ENCODE measurements around the gene MEF2C. TPM values are rescaled to one million over a fixed set of nuclear protein-coding genes. Genes with fewer than 3 reads are reported as not detected.
A peak's percentile ranks its signal among the peaks of the same experiment; 100 is the strongest.

The MEF2C gene
- total RNA-seq, 1 donor from 2014 or later, result 0.26 TPM

- Histone ChIP-seq H3K27ac (no peak overlapping the region), H4K20me1 (ENCODE audit: low read depth) (no peaks in the 10 kb centered on the region), H3F3A (ENCODE audit: low read depth) (peaks cover 20% of the 10 kb centered on the region), H3K4me3 (peak overlapping the region; percentile 57), H3K9ac (no peak overlapping the region), H3K4me2 (peak overlapping the region; percentile 86), H3K27me3 (peaks cover 74% of the 10 kb centered on the region), H3K36me3 (no peaks in the 10 kb centered on the region), H3K4me1 (peaks cover 11% of the 10 kb centered on the region), H3K79me2 (ENCODE audit: low read depth) (no peaks in the 10 kb centered on the region), H3K9me3 (ENCODE audit: low read depth) (no peaks in the 10 kb centered on the region), H2AFZ (replicated peaks) (peak overlapping the region; percentile 81)
- no peak for DNase-seq (ENCODE audit: low spot score)
- no peaks in the 10 kb centered on the region for H3K9me3 Mint-ChIP-seq
- peaks cover 13% of the 10 kb centered on the region for H3K27me3 Mint-ChIP-seq (ENCODE audit: insufficient read depth, low read depth)
- no peak for TF ChIP-seq CTCF (IDR thresholded peaks at IDR 0.05)
- TF ChIP-seq EZH2 (IDR thresholded peaks at IDR 0.05), result no peak
- no peak for TF ChIP-seq EZH2phosphoT487 (IDR thresholded peaks at IDR 0.05)
- peaks cover 16% of the 10 kb centered on the region for H3K4me1 Mint-ChIP-seq
- no peak overlapping the region for H3K27ac Mint-ChIP-seq
- H3K36me3 Mint-ChIP-seq, result no peaks in the 10 kb centered on the region
- H3K4me3 Mint-ChIP-seq, result peak overlapping the region; percentile 86
Observed at GRCh38 chr5:88888848-88889188, 5.8 kb upstream of the MEF2C start.

- Histone ChIP-seq H3F3A (ENCODE audit: low read depth) (peaks cover 23% of the 10 kb centered on the region), H3K4me3 (no peak overlapping the region), H3K9ac (no peak overlapping the region), H3K79me2 (ENCODE audit: low read depth) (no peaks in the 10 kb centered on the region), H3K27ac (no peak overlapping the region), H3K4me1 (peaks cover 11% of the 10 kb centered on the region), H4K20me1 (ENCODE audit: low read depth) (no peaks in the 10 kb centered on the region), H2AFZ (replicated peaks) (no peak overlapping the region), H3K27me3 (peaks cover 78% of the 10 kb centered on the region), H3K36me3 (no peaks in the 10 kb centered on the region), H3K9me3 (ENCODE audit: low read depth) (no peaks in the 10 kb centered on the region), H3K4me2 (no peak overlapping the region)
- no peaks in the 10 kb centered on the region for H3K36me3 Mint-ChIP-seq
- DNase-seq (ENCODE audit: low spot score), result no peak
- peaks cover 16% of the 10 kb centered on the region for H3K4me1 Mint-ChIP-seq
- no peak for TF ChIP-seq EZH2 (IDR thresholded peaks at IDR 0.05)
- no peak for TF ChIP-seq EZH2phosphoT487 (IDR thresholded peaks at IDR 0.05)
- no peak for TF ChIP-seq CTCF (IDR thresholded peaks at IDR 0.05)
- peaks cover 13% of the 10 kb centered on the region for H3K27me3 Mint-ChIP-seq (ENCODE audit: insufficient read depth, low read depth)
- peak overlapping the region; percentile 24 for H3K4me3 Mint-ChIP-seq
- no peak overlapping the region for H3K27ac Mint-ChIP-seq
- H3K9me3 Mint-ChIP-seq, result no peaks in the 10 kb centered on the region
Observed at GRCh38 chr5:88888291-88888690, 5.3 kb upstream of the MEF2C start.

DNA sequence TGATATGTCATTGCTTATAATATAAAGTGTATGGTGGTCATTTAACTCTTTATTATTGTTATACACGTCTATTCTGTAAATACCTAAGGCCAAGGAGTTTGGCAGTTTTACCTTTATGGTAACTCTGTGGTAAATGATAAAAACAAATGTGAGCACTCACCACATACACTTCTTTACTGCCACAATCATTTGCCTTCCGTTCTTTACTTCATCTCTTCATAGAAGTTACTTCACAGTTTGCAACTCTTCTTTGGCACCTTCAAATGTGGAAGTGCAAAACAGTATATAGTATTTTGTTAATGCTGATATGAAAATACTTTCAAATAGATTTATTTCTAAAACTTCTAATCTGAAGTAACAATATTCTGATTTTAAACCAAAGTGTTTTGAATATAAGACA lies 4.4 kb upstream of the MEF2C start:
- no peak overlapping the region for H3K4me2 ChIP-seq
- Mint-ChIP-seq H3K27ac (no peak overlapping the region), H3K9me3 (no peaks in the 10 kb centered on the region), H3K4me1 (peaks cover 15% of the 10 kb centered on the region), H3K36me3 (no peaks in the 10 kb centered on the region), H3K27me3 (ENCODE audit: insufficient read depth, low read depth) (peaks cover 18% of the 10 kb centered on the region), H3K4me3 (no peak overlapping the region)
- H3K27ac ChIP-seq, result no peak overlapping the region
- H2AFZ ChIP-seq (replicated peaks), result no peak overlapping the region
- TF ChIP-seq CTCF (IDR thresholded peaks at IDR 0.05) (no peak), EZH2 (IDR thresholded peaks at IDR 0.05) (no peak), EZH2phosphoT487 (IDR thresholded peaks at IDR 0.05) (no peak)
- H3K4me3 ChIP-seq, result no peak overlapping the region
- H3K79me2 ChIP-seq (ENCODE audit: low read depth), result no peaks in the 10 kb centered on the region
- no peak overlapping the region for H3K9ac ChIP-seq
- no peaks in the 10 kb centered on the region for H3K9me3 ChIP-seq (ENCODE audit: low read depth)
- H3F3A ChIP-seq (ENCODE audit: low read depth), result peaks cover 29% of the 10 kb centered on the region
- H4K20me1 ChIP-seq (ENCODE audit: low read depth), result no peaks in the 10 kb centered on the region
- DNase-seq (ENCODE audit: low spot score), result no peak
- peaks cover 86% of the 10 kb centered on the region for H3K27me3 ChIP-seq
- peaks cover 14% of the 10 kb centered on the region for H3K4me1 ChIP-seq
- H3K36me3 ChIP-seq, result no peaks in the 10 kb centered on the region
